A549 (cell line): Measurements from ENCODE around the gene SDC1. TPM values are rescaled to one million over a fixed set of nuclear protein-coding genes. Genes with fewer than 3 reads are reported as not detected.

Source experiments
- ATAC-seq, 2 experiments: fragments of 200-7000 bp in 1 of 2; fragments of >200 bp in 1 of 2; cut with Nextera tagmentation in 1 of 2; cut with Tn5 transposase in 1 of 2; 3 replicates each; pipeline versions ENCODE4 v1.8.0 to v1.9.1; 2018 to 2020; ENCODE audit warnings: mild to moderate bottlenecking in 1 of 2, moderate library complexity in 1 of 2
- CTCF ChIA-PET: fragments of 300-600 bp; sonication (Branson Sonifier 250); formaldehyde crosslinking; extraction: SDS; loops from one replicate; lab custom pipeline; 2021; ENCODE audit warnings: antibody characterized with exemption, inconsistent platforms; lab: Yijun Ruan, JAX
- POLR2A ChIA-PET: fragments of 350-600 bp; formaldehyde crosslinking; extraction: SDS; loops from one replicate; lab custom pipeline; 2021; ENCODE audit warnings: antibody characterized with exemption, inconsistent platforms; lab: Yijun Ruan, JAX
- DNase-seq, 2 experiments: peaks; one replicate each; pipeline versions ENCODE4 v3.0.0 to v3.0.0-alpha.2; 2011 to 2016; ENCODE audit warnings: low read depth in 1 of 2, low spot score in 1 of 2
- FAIRE-seq: peaks from 2 replicates; lab custom pipeline; 2011; peaks lifted over from hg19 to GRCh38; lab: Jason Lieb, UNC
- H3K27ac ChIP-seq, 2 experiments: fragments of >200 bp; sonication (Bioruptor Twin); formaldehyde crosslinking; 3 replicates each; pipeline ENCODE4 v1.5.1; 2016 to 2017
- H3K4me1 ChIP-seq: fragments of >200 bp; sonication (Bioruptor Twin); formaldehyde crosslinking; 3 replicates; pipeline ENCODE4 v1.6.1; 2016
- H3K4me2 ChIP-seq: fragments of >200 bp; sonication (Bioruptor Twin); formaldehyde crosslinking; 3 replicates; pipeline ENCODE4 v1.6.1; 2016
- H3K4me3 ChIP-seq: fragments of >200 bp; sonication (Bioruptor Twin); formaldehyde crosslinking; 3 replicates; pipeline ENCODE4 v1.5.1; 2016
- H3K9me3 ChIP-seq: fragments of >200 bp; sonication (Bioruptor Twin); formaldehyde crosslinking; 3 replicates; pipeline ENCODE4 v1.6.1; 2016
- BHLHE40 ChIP-seq: IDR thresholded peaks from 2 replicates; pipeline ENCODE4 v1.6.1; 2012; ENCODE audit warnings: low read depth, low read length, inconsistent platforms
- CBX2 ChIP-seq: fragments of 200-600 bp; sonication (generic); IDR thresholded peaks from 2 replicates; pipeline ENCODE4 v1.6.1; 2016; ENCODE audit warnings: low read depth, mild to moderate bottlenecking, borderline replicate concordance
- CHD4 ChIP-seq: fragments of 200-600 bp; sonication (generic); IDR thresholded peaks from 2 replicates; pipeline ENCODE4 v1.6.1; 2016; ENCODE audit warnings: antibody characterized with exemption, mild to moderate bottlenecking, borderline replicate concordance
- E2F6 ChIP-seq: IDR thresholded peaks from 2 replicates; pipeline ENCODE4 v1.6.1; 2012; ENCODE audit warnings: low read depth, borderline replicate concordance
- EHF ChIP-seq: fragments of 250-450 bp; sonication (Bioruptor Pico); IDR thresholded peaks from 2 replicates; pipeline ENCODE4 v1.5.0; 2020; ENCODE audit warnings: mild to moderate bottlenecking
- HOXA7 ChIP-seq: fragments of 250-450 bp; sonication (Bioruptor Pico); IDR thresholded peaks from 2 replicates; pipeline ENCODE4 v1.5.0; 2020; ENCODE audit warnings: mild to moderate bottlenecking, moderate library complexity
- HOXB13 ChIP-seq: fragments of 250-450 bp; sonication (Bioruptor Pico); IDR thresholded peaks from 2 replicates; pipeline ENCODE4 v1.5.0; 2020; ENCODE audit warnings: low read depth, mild to moderate bottlenecking, moderate library complexity
- MAX ChIP-seq: IDR thresholded peaks from 2 replicates; pipeline ENCODE4 v1.6.1; 2012
- MAZ ChIP-seq: fragments of 150-350 bp; IDR thresholded peaks from 2 replicates; pipeline ENCODE4 v1.6.1; 2014; ENCODE audit warnings: antibody characterized with exemption, low read depth, low read length, borderline replicate concordance
- PBX3 ChIP-seq: IDR thresholded peaks from 2 replicates; pipeline ENCODE4 v1.6.1; 2012
- POLR2A ChIP-seq: IDR thresholded peaks from 2 replicates; pipeline ENCODE4 v1.6.1; 2012; ENCODE audit warnings: mild to moderate bottlenecking, low read length
- RAD21 ChIP-seq, 2 experiments: fragments of >200 bp in 1 of 2; sonication (Bioruptor Twin) in 1 of 2; formaldehyde crosslinking in 1 of 2; IDR thresholded peaks in 1 of 2; conservative IDR thresholded peaks in 1 of 2; 2 replicates in 1 of 2; 3 replicates in 1 of 2; pipeline ENCODE4 v1.6.1; 2012 to 2018; ENCODE audit warnings: inconsistent platforms in 1 of 2
- RARB ChIP-seq: fragments of 250-450 bp; sonication (Bioruptor Pico); IDR thresholded peaks from 2 replicates; pipeline ENCODE4 v1.8.0; 2021; ENCODE audit warnings: mild to moderate bottlenecking, moderate library complexity
- RNF2 ChIP-seq: fragments of 200-600 bp; sonication (generic); IDR thresholded peaks from 2 replicates; pipeline ENCODE4 v1.6.1; 2016; ENCODE audit warnings: low read depth, mild to moderate bottlenecking, antibody characterized with exemption, moderate library complexity, borderline replicate concordance
- TFCP2L1 ChIP-seq: fragments of 250-450 bp; sonication (Bioruptor Pico); IDR thresholded peaks from 2 replicates; pipeline ENCODE4 v1.5.0; 2021; ENCODE audit warnings: mild to moderate bottlenecking
- TP53 ChIP-seq: fragments of 250-450 bp; sonication (Bioruptor Pico); IDR thresholded peaks from 2 replicates; pipeline ENCODE4 v1.5.0; 2021; ENCODE audit warnings: mild to moderate bottlenecking, moderate library complexity
- ZC3H11A ChIP-seq: fragments of 450-650 bp; IDR thresholded peaks from 2 replicates; pipeline ENCODE4 v1.6.1; 2014; ENCODE audit warnings: antibody characterized with exemption, mild to moderate bottlenecking
- ZNF302 ChIP-seq: fragments of 250-450 bp; sonication (Bioruptor Pico); IDR thresholded peaks from 2 replicates; pipeline ENCODE4 v1.9.0; 2021; ENCODE audit warnings: inconsistent platforms, mild to moderate bottlenecking, moderate library complexity
- WGBS: methylation state at CpG from one replicate; pipeline ENCODE4 v1.1.6; 2017; ENCODE audit errors: missing lambda C conversion rate; 5-methylcytosine and 5-hydroxymethylcytosine counted together
- polyA plus RNA-seq, 4 experiments: library from polyadenylated mRNA; depleted of rRNA in 3 of 4; stranded (reverse); fragments of >200 nt; fragmentation: RNase III in 1 of 4; extraction: RNeasy Plus Mini Kit Qiagen cat#74134 plus additional on column Dnase treatment in 1 of 4; gene quantifications; 2 replicates in 3 of 4; 3 replicates in 1 of 4; pipeline ENCODE4 v1.2.3, GENCODE V29; 2011 to 2017
- TF ChIP-seq, protein P1 (sequence below): fragments of 250-450 bp; sonication (Bioruptor Pico); IDR thresholded peaks from 2 replicates; pipeline ENCODE4 v1.5.0; 2020; ENCODE audit warnings: low read depth, mild to moderate bottlenecking, moderate library complexity
- TF ChIP-seq, protein P2 (sequence below): fragments of 250-450 bp; sonication (Bioruptor Pico); IDR thresholded peaks from 2 replicates; pipeline ENCODE4 v1.5.0; 2021; ENCODE audit warnings: mild to moderate bottlenecking, moderate library complexity, borderline replicate concordance

Gene SDC1
- polyA plus RNA-seq, 2 of the 4 experiments (the other 2 are of a cell fraction): 116 to 171 TPM

- DNase-seq (no peak), ATAC-seq (no peak), FAIRE-seq (no peak)
- H3K27ac ChIP-seq: peak overlapping the region; percentile 51 to 66; a peak in 2 of 6 replicates
- ChIA-PET CTCF (interaction anchor here (0.8 to 15.3 kb wide), 9 partner anchors 9 to 109 kb away, joined by 3 to 149 read pairs (median 4); partner anchors contain the start of gene SDC1), POLR2A (no interaction called here)
- 82% methylated on average over 5 of the region's 5 CpGs for WGBS
- no peak overlapping the region for H3K4me3 ChIP-seq
- H3K4me1 ChIP-seq: peaks cover 33% of the 10 kb centered on the region
- H3K4me2 ChIP-seq: no peak overlapping the region
- no peaks in the 10 kb centered on the region for H3K9me3 ChIP-seq
- TF ChIP-seq RARB (CRISPR knock-in tag): no peak
- no peak for TF ChIP-seq CHD4
- TF ChIP-seq POLR2A: no peak
- no peak for TF ChIP-seq ZNF302 (CRISPR knock-in tag)
- no peak for TF ChIP-seq E2F6
- no peak for TF ChIP-seq ZC3H11A
- no peak for TF ChIP-seq HOXB13
- TF ChIP-seq CBX2: no peak
- no peak for TF ChIP-seq MAZ
- no peak for TF ChIP-seq RAD21 (conservative IDR thresholded peaks at IDR 0.05 in 1 of 2, IDR thresholded peaks at IDR 0.05 in 1 of 2)
- no peak for TF ChIP-seq RNF2
- no peak for TF ChIP-seq TP53 (CRISPR knock-in tag)
- TF ChIP-seq PBX3: no peak
- no peak for TF ChIP-seq HOXA7 (CRISPR knock-in tag)
- no peak for TF ChIP-seq EHF
- TF ChIP-seq, protein P1, sequence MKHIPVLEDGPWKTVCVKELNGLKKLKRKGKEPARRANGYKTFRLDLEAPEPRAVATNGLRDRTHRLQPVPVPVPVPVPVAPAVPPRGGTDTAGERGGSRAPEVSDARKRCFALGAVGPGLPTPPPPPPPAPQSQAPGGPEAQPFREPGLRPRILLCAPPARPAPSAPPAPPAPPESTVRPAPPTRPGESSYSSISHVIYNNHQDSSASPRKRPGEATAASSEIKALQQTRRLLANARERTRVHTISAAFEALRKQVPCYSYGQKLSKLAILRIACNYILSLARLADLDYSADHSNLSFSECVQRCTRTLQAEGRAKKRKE (CRISPR knock-in tag): no peak
- TF ChIP-seq, protein P2, sequence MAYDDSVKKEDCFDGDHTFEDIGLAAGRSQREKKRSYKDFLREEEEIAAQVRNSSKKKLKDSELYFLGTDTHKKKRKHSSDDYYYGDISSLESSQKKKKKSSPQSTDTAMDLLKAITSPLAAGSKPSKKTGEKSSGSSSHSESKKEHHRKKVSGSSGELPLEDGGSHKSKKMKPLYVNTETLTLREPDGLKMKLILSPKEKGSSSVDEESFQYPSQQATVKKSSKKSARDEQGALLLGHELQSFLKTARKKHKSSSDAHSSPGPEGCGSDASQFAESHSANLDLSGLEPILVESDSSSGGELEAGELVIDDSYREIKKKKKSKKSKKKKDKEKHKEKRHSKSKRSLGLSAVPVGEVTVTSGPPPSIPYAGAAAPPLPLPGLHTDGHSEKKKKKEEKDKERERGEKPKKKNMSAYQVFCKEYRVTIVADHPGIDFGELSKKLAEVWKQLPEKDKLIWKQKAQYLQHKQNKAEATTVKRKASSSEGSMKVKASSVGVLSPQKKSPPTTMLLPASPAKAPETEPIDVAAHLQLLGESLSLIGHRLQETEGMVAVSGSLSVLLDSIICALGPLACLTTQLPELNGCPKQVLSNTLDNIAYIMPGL (CRISPR knock-in tag): no peak
- no peak for TF ChIP-seq MAX
- TF ChIP-seq BHLHE40: no peak
- TF ChIP-seq, all 56 proteins: peak for 0
Measured at GRCh38 chr2:20207051-20207450, 17.9 kb downstream of the SDC1 start.

DNA sequence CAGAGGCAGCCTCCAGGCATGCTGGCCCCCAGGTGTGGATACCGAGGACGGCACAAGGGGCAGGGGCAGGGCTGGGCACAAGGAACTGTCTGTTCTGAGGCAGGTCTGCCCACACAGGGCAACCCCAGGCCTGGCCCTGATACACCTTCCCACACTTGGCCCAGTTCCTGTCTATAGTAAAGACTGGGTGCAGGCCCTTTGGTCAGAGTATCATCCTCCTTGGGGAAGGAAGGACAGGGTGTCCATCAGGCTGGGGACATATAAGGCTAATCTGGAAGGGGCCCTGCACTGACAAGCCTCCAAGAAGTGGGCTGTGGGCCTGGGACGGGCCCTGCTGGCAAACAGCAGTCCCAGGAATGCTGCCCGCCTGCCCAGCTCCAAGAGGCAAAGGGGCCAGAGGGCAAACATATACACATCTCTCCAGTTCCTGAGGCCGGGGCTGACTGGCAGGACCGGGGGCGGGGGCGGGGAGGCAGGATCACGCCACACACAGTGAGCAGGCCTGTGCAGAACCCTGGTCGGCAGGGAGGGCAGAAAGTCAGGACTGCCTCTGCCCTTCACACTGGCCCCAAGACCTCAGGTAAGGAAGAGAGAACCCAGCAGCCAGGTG lies 18.9 kb downstream of the SDC1 start:
- Histone ChIP-seq H3K4me2 (no peak overlapping the region), H3K4me3 (no peak overlapping the region), H3K9me3 (no peaks in the 10 kb centered on the region), H3K27ac (peak overlapping the region; percentile 30 to 53; a peak in 3 of 6 replicates), H3K4me1 (peaks cover 33% of the 10 kb centered on the region)
- FAIRE-seq (no peak), ATAC-seq (peak in 1 of 2 experiments; percentile 22; a peak in 3 of 6 replicates), DNase-seq (no peak)
- WGBS: 86% methylated on average over 4 of the region's 10 CpGs
- CTCF ChIA-PET: interaction anchor here (0.9 to 15.3 kb wide), 6 partner anchors 10 to 70 kb away, joined by 3 to 149 read pairs (median 6); partner anchors contain the start of gene SDC1
- POLR2A ChIA-PET: no interaction called here
- TF ChIP-seq RAD21 (conservative IDR thresholded peaks at IDR 0.05 in 1 of 2, IDR thresholded peaks at IDR 0.05 in 1 of 2) (0 out of 5 replicates have a peak, but pooled peaks of 1 of the 2 experiments have one; percentile 23), TFCP2L1 (CRISPR knock-in tag) (no peak)
